Stimulated activated CD8-positive, alpha-beta memory T cell treated with anti-CD3 and anti-CD28 coated beads, Interleukin-4, amount 100 ng/mL, for 24 hours (primary cell): ENCODE data around the gene PTPRC.

ENCODE experiments used
- DNase-seq: peaks from one replicate; pipeline ENCODE4 v3.0.0-alpha.2; 2020; ENCODE audit warnings: low read depth

Gene PTPRC

GRCh38 chr1:198763298-198763714 lies 124.5 kb downstream of the PTPRC start:
- no peak for DNase-seq

GRCh38 chr1:198764748-198765147 lies 125.9 kb downstream of the PTPRC start:
- no peak for DNase-seq

GRCh38 chr1:198765416-198765815 lies 126.6 kb downstream of the PTPRC start:
- no peak for DNase-seq

DNA sequence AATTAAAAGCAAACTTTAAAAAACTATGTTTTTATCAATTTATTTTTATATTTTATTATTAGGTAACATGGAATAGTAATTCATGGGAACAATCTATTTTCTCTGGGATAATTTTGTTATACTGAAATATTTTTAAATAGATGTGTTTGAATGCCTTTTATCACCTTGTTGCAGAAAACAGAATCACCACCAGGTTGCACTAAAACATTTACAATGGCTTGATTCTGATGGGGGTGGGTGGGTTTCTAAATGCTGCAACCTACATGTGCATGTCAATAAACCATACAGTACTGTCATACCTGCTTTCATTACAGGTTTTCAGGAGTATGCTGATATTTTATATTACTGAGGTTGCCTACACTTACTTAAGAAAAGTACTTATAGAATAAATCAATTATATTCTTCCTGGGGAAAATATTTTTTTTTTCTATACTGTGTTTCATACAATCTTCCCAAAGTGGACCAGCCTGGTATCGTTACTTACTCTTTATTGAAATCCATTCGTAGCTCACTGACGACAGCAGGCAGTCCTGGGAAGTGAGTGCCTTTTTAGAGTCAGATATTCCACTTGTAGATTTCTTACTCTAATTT lies 132.8 kb downstream of the PTPRC start:
- DNase-seq, result no peak

GRCh38 chr1:198772626-198773025 lies 133.8 kb downstream of the PTPRC start:
- no peak for DNase-seq

DNA sequence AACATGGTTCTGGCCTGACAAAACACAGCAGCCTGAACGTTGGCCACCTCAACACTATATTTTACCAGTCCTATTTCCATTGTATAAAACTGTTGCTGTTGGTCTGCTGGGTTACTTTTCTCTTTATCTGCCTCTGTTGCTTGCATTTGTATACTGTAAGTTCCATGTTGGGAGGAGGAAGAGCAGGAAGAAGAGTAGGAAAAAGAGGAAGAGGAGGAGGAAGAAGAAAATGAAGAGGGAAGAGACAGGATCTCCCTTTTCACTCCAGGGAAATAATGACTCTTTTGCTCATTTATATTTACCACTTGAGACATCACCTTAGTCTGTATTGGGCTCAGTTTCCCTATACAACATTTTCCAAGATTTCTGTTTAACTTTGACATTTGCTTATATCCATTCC lies 134.2 kb downstream of the PTPRC start:
- DNase-seq, result no peak

DNA sequence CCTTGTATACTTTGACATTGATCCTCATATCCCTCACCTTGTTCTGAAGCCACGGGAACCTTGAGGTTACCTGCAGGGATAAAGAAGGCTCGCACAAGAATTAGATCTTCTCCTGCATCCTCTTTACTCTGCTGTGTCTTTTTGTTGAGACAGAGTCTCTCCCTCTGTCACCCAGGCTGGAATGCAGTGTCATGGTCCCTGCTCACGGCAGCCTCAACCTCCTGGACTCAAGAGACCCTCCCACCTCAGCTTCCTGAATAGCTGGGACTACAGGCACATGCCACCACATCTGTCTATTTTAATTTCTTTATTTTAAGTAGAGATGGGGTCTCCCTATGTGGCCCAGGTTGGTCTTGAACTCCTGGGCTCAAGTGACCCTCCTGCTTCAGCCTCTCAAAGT lies 134.7 kb downstream of the PTPRC start:
- no peak for DNase-seq

DNA sequence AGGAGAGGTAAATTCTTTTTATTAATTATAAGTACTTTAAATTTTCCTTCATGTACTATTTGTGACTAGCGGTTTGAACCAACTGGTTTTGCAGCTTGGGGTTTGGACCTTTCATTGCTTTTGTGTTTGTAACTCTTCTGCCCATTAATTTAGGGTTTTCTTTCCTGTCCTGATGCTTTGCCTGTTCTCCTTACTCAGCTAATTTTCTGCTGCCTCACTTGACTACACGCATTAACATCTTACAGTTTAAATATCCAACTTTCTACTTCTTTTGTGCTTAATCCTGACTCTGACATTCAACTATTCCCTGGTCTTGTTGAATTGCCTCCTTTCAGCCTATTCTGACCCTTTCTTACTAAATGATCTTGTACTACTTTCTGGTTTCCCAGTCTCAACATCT lies 135.6 kb downstream of the PTPRC start:
- no peak for DNase-seq

- no peak for DNase-seq
These were observed 136.8 kb downstream of the PTPRC start for GRCh38 chr1:198775606-198776005.

- no peak for DNase-seq
These were observed 137.8 kb downstream of the PTPRC start for GRCh38 chr1:198776602-198777029.

DNA sequence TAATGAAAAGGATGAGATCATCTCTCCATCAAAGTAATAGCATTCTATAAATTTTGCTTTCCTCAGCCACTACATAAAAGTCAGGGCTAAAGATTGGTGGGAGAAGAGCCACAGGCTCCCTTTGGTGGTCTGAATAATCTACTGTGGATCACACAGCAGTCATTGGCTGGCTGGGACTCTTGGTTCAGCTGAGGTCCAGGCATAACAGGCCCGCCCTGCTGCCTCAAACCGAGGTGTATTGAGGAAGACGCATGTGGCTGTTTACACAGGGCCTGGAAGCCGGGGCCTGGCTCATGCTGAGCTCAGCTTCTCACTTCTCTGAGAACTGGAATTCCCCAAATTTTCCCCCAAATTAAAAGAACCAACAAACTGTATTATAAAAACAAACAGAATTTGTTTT lies 139.2 kb downstream of the PTPRC start:
- no peak for DNase-seq

DNA sequence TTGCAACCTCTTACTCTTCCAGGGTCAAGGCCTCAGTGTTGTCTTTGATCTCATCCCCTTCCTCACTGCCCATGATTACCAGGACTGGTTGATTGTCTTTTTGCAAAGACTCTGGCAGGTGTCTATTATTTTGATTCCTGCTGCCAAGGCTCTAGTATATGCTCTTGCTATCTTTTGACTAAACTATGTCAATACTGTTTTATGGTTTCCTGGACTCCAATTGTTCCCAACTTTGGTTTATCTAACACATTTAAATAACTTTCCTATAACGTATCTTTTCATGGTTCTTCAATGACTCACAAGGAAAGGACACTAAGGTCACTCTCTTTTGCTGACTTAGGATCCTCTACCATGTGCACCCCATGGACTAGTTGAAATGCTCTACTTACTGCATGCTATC lies 141.5 kb downstream of the PTPRC start:
- no peak for DNase-seq

DNA sequence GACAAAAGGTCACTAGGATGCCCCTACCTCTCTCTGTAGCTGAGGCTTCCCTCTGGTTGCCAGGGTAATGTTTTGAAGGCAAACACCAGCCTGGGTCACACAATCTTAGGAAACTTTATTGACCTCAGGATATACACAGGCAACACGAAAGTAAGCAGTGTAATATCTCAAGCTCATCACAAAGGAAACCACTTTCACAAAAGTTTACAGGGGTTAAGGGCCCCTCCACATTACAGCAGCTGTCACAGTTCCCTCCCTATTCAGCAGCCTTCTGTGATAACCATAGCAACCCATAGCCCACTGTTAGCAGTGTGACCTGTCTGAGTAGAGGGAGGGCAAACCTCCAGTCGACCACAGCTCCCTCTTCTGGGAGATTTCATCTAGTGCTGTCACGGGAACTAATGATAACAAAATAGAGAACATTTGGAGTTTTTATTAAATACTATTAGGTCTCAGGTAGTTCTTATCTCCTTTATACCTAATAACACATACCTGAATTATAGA lies 149.8 kb downstream of the PTPRC start:
- no peak for DNase-seq

DNA sequence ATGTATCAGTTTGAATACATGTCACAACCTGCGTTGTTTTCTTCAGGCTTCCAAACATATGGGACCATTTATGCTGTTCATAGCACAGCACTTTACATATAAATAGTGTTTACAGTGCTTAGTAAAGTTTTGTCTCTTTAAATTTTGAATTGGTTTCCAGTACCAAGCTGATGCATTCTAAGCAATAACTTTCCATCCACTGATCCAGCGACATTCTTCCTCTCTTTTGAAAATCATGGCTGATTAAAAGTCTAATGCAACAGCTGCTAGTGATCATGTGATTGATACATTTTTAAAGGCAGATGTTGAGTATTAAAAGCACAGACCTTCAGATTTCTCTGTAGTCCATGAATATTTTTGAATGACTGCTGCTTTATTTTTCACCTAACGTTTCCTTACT lies 154.9 kb downstream of the PTPRC start:
- DNase-seq, result no peak

- no peak for DNase-seq
These were observed 155.7 kb downstream of the PTPRC start for GRCh38 chr1:198794498-198794897.

DNA sequence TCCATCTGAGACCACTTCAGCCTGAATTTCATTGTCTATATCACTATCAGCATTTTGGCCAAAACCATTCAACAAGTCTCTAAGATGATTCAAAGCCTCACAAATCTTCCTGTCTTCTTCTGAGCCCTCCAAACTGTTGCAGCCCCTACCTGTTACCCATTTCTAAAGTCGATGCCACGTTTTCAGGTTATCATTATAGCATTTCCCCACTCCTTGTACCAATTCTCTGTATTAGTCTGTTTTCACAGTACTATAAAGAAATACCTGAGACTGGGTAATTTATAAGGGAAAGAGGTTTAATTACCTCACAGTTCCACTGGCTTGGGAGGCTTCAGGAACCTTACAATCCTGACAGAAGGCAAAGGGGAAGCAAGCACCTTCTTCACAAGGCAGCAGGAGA lies 158.8 kb downstream of the PTPRC start:
- DNase-seq, result no peak

GRCh38 chr1:198798923-198799386 lies 160.1 kb downstream of the PTPRC start:
- DNase-seq, result no peak

- DNase-seq, result no peak
These were observed 166.8 kb downstream of the PTPRC start for GRCh38 chr1:198805498-198806151.

- no peak for DNase-seq
These were observed 168.0 kb downstream of the PTPRC start for GRCh38 chr1:198806861-198807260.
